PC-9 (cell line): ENCODE data around the gene SLC17A7. TPM values are rescaled to one million over a fixed set of nuclear protein-coding genes. Genes with fewer than 3 reads are reported as not detected.

Experiments used
- BruUV-seq: library from RNA; stranded (reverse); fragments of 400-500 nt; replicated peaks from 2 replicates; lab custom pipeline; 2021; lab: Mats Ljungman, UMichigan
- CTCF ChIA-PET: fragments of 300-600 bp; sonication (Branson Sonifier 250); formaldehyde crosslinking; loops from one replicate; lab custom pipeline; 2022; ENCODE audit warnings: antibody characterized with exemption; lab: Charles Lee
- POLR2A ChIA-PET: fragments of 300-600 bp; sonication (Branson Sonifier 250); formaldehyde crosslinking; loops from one replicate; lab custom pipeline; 2022; ENCODE audit warnings: antibody characterized with exemption; ENCODE audit not compliant: unreplicated experiment; lab: Charles Lee
- DNase-seq, 2 experiments: peaks; one replicate each; pipeline versions ENCODE4 v3.0.0 to v3.0.0-alpha.2; 2015 to 2022; ENCODE audit warnings: mixed read lengths in 1 of 2
- H2AFZ ChIP-seq: fragments of 200-600 bp; sonication (generic); 2 replicates; pipeline ENCODE4 v1.8.1; 2017; ENCODE audit warnings: antibody characterized with exemption
- H3F3A ChIP-seq: fragments of 200-600 bp; sonication (generic); 2 replicates; pipeline ENCODE4 v1.8.1; 2017; ENCODE audit warnings: antibody characterized with exemption, mild to moderate bottlenecking, low read depth; ENCODE audit not compliant: insufficient read depth
- H3K27ac ChIP-seq: fragments of 200-600 bp; sonication (generic); 2 replicates; pipeline ENCODE4 v1.6.1; 2016; ENCODE audit warnings: mixed run types
- H3K27me3 ChIP-seq: fragments of 200-600 bp; sonication (generic); 2 replicates; pipeline ENCODE4 v1.6.1; 2016; ENCODE audit warnings: low read depth, mixed run types; ENCODE audit not compliant: insufficient read depth
- H3K36me3 ChIP-seq: fragments of 200-600 bp; sonication (generic); 2 replicates; pipeline ENCODE4 v1.6.1; 2016; ENCODE audit warnings: low read depth, mixed run types
- H3K4me1 ChIP-seq: fragments of 200-600 bp; sonication (generic); replicated peaks from 2 replicates; pipeline ENCODE4 v1.6.1; 2016; ENCODE audit warnings: mixed run types; ENCODE audit not compliant: insufficient read depth
- H3K4me2 ChIP-seq: fragments of 200-600 bp; sonication (generic); 2 replicates; pipeline ENCODE4 v1.6.1; 2017; ENCODE audit warnings: mixed run types
- H3K4me3 ChIP-seq: fragments of 200-600 bp; sonication (generic); 2 replicates; pipeline ENCODE4 v1.6.1; 2016; ENCODE audit warnings: mixed run types
- H3K79me2 ChIP-seq: fragments of 200-600 bp; sonication (generic); 2 replicates; pipeline ENCODE4 v1.6.1; 2017; ENCODE audit warnings: low read depth, mixed run types
- H3K9me2 ChIP-seq: fragments of 200-600 bp; sonication (generic); 2 replicates; pipeline ENCODE4 v1.8.1; 2017; ENCODE audit warnings: mild to moderate bottlenecking; ENCODE audit not compliant: insufficient read depth
- H3K9me3 ChIP-seq: fragments of 200-600 bp; sonication (generic); 2 replicates; pipeline ENCODE4 v1.8.1; 2016; ENCODE audit warnings: low read depth; ENCODE audit not compliant: insufficient read depth
- H4K20me1 ChIP-seq: fragments of 200-600 bp; sonication (generic); 2 replicates; pipeline ENCODE4 v1.8.1; 2017; ENCODE audit not compliant: insufficient read depth
- EZH2 ChIP-seq: fragments of 200-600 bp; sonication (generic); IDR thresholded peaks from 2 replicates; pipeline ENCODE4 v1.8.0; 2017; ENCODE audit warnings: antibody characterized with exemption, low read depth
- intact Hi-C: fragments of 100-400 bp; cut with micrococcal nuclease; formaldehyde crosslinking; loops from one replicate; pipeline ENCODE4 v1.10.0; 2022; ENCODE audit not compliant: unreplicated experiment
- total RNA-seq: library from RNA; stranded (reverse); gene quantifications from 2 replicates; pipeline ENCODE4 v1.2.3, GENCODE V29; 2021
- TF ChIP-seq, protein P1 (sequence below): fragments of 200-600 bp; sonication (generic); conservative IDR thresholded peaks from 2 replicates; pipeline ENCODE4 v1.6.1; 2017; ENCODE audit warnings: mixed run types, antibody characterized with exemption, mild to moderate bottlenecking, moderate library complexity

SLC17A7 gene
- total RNA-seq, 1 experiment from 2014 or later = 0.68 TPM

DNA sequence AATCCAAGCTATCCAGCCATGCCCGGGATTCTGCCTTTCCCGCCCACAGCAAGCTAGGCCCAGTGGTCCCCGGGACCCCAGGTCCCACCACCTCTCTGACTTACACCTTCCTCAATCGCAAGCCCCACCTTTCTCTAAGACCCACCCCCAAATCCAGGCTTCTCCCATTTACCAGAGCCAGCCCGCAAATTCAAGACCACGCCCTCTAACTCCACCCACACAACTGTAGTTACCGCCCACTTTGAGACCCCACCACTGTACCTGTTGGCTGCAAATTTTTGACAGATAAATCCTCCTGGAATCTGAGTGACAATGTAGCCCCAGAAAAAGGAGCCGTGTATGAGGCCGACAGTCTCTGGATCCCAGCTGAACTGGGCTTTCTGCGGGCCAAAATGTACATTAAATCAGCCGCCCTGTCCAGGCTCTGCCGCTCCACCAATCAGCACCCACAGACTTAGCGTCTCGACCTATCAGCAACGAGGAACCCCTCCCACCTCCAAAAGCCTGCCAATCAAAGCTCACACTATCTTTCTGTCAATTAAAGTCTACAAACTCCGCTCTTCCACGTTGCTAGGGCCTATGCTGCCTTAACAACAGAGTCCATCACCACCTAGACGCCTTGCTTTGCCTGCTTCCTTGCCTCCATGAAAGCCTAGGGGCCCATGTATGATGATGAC, 6.3 kb downstream of the SLC17A7 start:
- Histone ChIP-seq H3K9me3 (no peaks in the 10 kb centered on the region), H3K4me1 (no peaks in the 10 kb centered on the region), H2AFZ (no peak overlapping the region), H3K27me3 (peaks cover 42% of the 10 kb centered on the region), H3F3A (peaks cover 7% of the 10 kb centered on the region; the same call in 1 of the 2 replicates), H3K4me2 (no peak overlapping the region), H4K20me1 (no peaks in the 10 kb centered on the region), H3K27ac (no peak overlapping the region), H3K9me2 (no peaks in the 10 kb centered on the region), H3K4me3 (no peak overlapping the region), H3K79me2 (no peaks in the 10 kb centered on the region), H3K36me3 (no peaks in the 10 kb centered on the region)
- intact Hi-C loops = no loop called here
- ChIA-PET CTCF (no interaction called here), POLR2A (no interaction called here)
- DNase-seq = no peak
- no TSS peak for BruUV-seq
- no peak for TF ChIP-seq EZH2
- TF ChIP-seq, protein P1, sequence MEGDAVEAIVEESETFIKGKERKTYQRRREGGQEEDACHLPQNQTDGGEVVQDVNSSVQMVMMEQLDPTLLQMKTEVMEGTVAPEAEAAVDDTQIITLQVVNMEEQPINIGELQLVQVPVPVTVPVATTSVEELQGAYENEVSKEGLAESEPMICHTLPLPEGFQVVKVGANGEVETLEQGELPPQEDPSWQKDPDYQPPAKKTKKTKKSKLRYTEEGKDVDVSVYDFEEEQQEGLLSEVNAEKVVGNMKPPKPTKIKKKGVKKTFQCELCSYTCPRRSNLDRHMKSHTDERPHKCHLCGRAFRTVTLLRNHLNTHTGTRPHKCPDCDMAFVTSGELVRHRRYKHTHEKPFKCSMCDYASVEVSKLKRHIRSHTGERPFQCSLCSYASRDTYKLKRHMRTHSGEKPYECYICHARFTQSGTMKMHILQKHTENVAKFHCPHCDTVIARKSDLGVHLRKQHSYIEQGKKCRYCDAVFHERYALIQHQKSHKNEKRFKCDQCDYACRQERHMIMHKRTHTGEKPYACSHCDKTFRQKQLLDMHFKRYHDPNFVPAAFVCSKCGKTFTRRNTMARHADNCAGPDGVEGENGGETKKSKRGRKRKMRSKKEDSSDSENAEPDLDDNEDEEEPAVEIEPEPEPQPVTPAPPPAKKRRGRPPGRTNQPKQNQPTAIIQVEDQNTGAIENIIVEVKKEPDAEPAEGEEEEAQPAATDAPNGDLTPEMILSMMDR = no peak

DNA sequence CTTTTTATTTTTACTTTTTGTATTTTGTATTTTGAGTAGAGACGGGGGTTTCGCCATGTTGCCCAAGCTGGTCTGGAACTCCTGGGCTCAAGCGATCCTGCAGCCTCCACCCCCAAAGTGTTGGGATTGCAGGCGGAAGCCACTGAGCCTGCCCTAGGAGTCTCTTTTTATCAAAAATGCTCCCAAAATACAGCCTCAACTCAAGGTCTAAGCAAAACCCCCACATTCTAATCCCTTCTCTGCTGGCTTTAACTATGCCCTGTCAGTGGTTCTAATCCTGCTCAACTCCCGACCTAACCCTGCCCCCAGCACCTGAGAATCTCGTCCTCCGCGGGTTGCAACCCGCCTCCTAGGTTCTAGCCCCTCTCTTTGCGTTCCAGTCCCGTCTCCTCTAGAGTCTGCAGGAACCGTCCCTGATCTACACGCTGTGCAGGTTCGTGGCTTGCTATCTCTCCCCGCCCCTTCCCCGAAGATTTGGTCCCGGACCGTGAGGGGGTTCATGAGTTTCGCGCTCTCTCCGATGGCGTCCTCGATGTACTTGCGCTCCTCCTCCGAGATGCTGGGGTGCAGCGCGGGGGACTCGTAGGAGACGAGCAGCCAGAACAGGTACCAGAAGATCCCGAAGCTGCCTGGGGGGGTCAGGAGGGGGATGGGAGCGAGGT, 8.0 kb downstream of the SLC17A7 start:
- BruUV-seq = no TSS peak
- Histone ChIP-seq H3K36me3 (no peaks in the 10 kb centered on the region), H3K4me3 (no peak overlapping the region), H3K9me2 (no peaks in the 10 kb centered on the region), H3K27me3 (peaks cover 41% of the 10 kb centered on the region), H3K79me2 (no peaks in the 10 kb centered on the region), H3K4me2 (no peak overlapping the region), H3F3A (peaks cover 6% of the 10 kb centered on the region; the same call in 1 of the 2 replicates), H4K20me1 (no peaks in the 10 kb centered on the region), H3K4me1 (no peaks in the 10 kb centered on the region), H2AFZ (no peak overlapping the region), H3K27ac (no peak overlapping the region), H3K9me3 (no peaks in the 10 kb centered on the region)
- ChIA-PET CTCF (interaction anchor here (0.6 kb wide), 1 partner anchor 69 kb away, joined by 7 read pairs; no protein-coding TSS in a partner anchor), POLR2A (no interaction called here)
- TF ChIP-seq EZH2 = no peak
- TF ChIP-seq, protein P1 = no peak
- no peak for DNase-seq
- intact Hi-C loops = no loop called here

DNA sequence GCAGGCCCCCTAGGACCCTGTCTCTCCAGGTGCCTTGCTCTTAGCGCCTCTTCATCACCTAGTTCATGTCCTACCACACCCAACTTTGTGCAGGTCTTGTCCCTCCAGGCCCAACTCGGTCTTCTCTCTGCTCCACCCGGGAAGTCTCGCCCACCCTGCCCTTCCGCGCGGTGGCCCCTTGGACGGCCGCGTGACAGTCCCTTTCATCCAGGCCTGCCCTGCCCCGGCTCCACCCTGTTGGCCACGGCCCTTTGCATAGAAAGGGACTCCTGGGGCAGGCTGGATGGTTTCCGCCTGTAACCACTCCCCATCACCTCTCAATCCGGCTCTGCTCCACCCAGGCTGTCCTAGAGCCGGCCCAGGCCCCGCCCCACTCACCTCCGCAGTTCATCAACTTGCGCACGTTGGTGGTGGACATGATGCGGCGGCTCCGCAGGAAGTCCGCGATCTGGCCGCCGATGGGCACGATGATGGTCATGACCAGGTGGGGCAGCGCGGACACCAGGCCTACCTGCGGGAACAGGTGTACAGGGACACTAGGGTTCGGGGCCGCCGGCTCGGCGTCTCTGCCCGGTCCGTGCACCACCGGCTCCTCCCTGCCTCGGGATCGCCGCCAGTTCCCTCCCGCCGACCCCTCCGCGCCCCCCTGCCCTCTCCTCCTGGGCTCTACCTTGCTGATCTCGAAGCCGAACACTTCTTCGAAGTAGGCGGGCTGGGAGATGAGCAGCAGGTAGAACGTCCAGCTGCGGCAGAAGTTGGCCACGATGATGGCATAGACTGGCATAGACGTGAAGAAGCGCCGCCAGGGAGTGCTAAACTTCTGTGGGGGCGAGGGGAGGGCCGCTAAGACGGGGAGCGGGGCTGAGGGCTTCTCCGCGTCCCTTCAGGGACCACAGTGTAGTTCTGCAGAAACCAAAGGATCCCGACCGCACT, 8.9 kb downstream of the SLC17A7 start:
- TF ChIP-seq, protein P1 = no peak
- TF ChIP-seq EZH2 = no peak
- no peaks in the 10 kb centered on the region for H3K36me3 ChIP-seq
- no peaks in the 10 kb centered on the region for H3K9me3 ChIP-seq
- peaks cover 6% of the 10 kb centered on the region; the same call in 1 of the 2 replicates for H3F3A ChIP-seq
- intact Hi-C loops = no loop called here
- no peak overlapping the region for H3K27ac ChIP-seq
- H3K79me2 ChIP-seq = no peaks in the 10 kb centered on the region
- peaks cover 41% of the 10 kb centered on the region for H3K27me3 ChIP-seq
- POLR2A ChIA-PET = no interaction called here
- H3K4me2 ChIP-seq = no peak overlapping the region
- H3K9me2 ChIP-seq = no peaks in the 10 kb centered on the region
- BruUV-seq = no TSS peak
- no peak overlapping the region for H2AFZ ChIP-seq
- H3K4me1 ChIP-seq = no peaks in the 10 kb centered on the region
- no peaks in the 10 kb centered on the region for H4K20me1 ChIP-seq
- no peak for DNase-seq
- no peak overlapping the region for H3K4me3 ChIP-seq
- CTCF ChIA-PET = no interaction called here
